Mesenteric fat pad (tissue), 1 donor: ENCODE data around the gene PRDM2. TPM values are rescaled to one million over a fixed set of nuclear protein-coding genes. Genes with fewer than 3 reads are reported as not detected.

ENCODE experiments used
- DNase-seq: peaks from one replicate; pipeline ENCODE4 v3.0.0-alpha.2; 2020; ENCODE audit warnings: low spot score
- total RNA-seq: library from RNA; stranded (reverse); fragmentation: NEBNext Ultra II Directional; extraction: Animal tissue kit (Norgen Biotek cat#: 25700); gene quantifications from one replicate; pipeline ENCODE4 v1.2.1, GENCODE V29; 2021
- donor health status: DM: yes; HTN: yes; CAD: no.

Gene PRDM2
- total RNA-seq, 1 donor from 2014 or later, result 38.1 TPM

DNA sequence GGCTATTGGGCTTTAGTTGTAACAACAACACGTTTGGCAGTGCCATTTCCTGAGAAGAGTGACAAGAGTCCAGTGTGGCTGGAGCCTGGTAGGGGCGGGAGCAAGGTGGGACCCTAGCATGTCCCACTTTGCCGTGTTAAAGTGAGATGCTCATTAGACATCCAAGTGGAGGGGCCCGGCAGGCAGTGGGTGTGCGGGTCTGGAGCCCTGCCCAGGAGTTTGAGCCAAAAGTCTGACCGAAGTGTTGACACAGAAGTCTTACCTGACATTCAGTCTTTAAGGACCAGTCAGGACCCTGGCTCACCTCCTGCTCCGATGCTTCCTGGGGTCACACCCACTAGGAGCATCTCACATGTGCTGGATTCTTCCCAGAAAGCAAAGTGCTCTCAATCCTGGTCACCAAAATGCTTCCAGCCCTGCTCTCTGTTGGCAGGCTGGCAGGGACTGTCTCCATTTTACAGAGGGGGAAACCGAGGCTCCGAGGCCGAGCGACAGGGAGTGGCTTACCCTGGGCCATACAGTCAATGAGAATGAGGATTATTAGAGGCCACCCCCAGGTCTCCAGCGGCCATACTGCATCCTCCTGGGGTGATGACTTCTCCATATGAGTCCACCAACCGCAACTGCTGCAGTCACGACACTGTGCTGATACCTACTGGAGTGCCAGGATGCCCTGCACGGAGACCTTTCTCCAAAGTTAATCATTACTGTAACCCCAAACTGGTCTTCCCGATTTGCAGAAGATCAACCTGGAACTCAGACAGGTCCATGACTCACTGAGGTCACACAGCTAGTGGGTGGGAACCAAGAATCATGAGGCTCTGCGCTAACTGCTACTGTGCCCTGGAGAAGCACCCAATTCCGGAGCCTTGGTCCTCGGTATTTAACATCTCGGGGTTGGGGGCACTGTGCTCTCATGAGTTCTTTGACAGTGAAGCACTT lies 112.7 kb downstream of the PRDM2 start:
- no peak for DNase-seq

DNA sequence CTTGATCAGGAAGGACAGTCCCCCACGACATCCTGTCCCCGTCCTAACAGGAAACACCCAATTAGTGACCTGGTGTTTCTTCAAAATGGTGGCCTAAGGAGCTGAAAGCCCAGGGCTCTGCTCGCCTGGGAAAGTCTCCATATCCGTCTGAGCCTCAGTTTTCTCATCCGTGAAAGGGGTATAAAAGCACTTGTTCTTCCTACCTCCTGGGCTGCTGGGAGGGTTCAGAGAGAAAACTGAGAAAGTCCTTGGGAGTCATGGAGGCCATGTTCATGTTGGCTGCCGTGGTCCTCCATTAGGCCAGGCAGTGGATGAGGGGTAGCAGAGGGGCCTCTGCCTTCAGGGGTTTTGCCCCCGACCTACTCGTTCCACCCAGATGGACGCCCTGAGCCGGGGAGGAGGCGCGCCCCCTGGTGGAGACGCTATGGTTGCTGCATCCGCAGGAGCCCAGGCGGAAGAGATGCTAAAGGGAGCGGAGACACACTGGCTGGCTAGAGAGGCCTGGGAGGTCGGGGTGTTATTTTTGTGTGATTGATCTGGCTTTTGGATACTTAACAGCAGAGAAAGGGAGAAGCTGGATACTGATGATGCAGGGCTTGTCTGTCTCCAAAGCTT lies 113.5 kb downstream of the PRDM2 start:
- DNase-seq, result no peak

DNA sequence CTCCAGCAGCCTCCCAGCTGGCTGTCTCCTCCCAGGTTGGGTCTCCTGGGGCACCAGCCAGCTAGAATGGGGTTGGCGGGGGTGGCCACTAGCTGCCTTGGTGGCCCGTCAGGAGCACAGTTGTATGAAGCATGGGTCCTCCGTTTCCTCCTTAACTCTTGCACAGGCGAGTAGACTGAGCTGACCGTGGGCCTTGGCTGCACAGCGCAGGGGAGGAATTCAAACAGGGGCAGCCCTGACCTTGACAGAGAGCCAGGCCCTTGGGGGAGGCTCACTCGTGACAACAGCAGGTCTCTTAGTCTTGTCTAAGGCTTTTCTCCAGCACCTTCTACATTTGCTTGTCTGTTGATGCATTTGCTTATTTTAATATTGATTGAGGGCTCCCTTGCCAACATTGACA lies 114.1 kb downstream of the PRDM2 start:
- DNase-seq, result no peak

DNA sequence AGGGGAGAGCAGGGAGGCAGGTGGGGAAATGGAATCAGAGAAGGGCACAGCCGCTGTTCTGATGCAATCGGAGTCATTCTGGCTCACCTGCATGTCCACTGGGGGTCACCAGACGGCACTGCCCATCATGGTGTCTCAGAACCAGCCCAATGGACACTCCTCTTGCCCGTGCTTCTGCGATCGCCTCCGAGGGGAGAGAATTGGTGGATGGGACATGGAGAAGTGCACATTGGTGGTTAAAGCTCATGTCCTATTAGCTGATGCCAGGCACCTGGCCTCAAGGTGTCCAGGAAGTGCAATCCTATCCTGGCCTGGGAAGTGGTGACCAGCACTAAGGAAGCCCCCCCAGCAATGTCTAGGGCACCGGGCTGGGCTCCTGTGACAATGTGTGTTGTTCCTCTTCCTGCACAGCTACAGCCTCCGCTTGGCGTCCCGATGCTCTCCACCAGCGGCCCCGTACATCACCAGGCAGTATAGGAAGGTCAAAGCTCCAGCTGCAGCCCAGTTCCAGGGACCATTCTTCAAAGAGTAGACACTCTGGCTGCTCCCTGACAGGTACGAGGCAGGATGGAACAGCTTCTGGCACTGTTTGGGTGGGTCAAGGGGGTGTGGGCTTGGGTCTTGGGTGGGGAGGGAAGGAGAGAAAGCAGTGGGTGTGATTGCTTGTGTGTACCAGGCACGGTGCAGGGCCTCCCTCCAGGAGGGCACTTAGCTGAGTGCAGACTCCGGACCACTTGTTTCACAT lies 116.2 kb downstream of the PRDM2 start:
- peak; percentile 59 for DNase-seq

DNA sequence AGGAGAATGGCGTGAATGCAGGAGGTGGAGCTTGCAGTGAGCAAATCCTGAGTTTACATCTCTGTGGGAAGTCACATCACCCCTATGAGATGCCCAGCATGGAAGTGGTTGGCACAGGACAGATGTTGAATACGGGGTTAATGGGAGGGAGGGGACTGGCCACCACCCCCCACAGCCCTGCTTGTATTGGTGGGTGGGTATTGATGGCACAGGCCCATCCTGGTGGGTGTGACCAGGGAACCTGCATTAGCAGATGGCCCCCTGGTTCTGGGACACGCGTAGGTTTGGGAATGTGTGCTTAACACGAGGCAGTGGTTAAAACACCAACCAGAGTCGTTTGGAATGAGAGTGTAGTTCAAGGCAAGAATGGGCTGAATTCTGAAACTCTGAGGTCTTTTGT lies 117.9 kb downstream of the PRDM2 start:
- DNase-seq, result no peak

DNA sequence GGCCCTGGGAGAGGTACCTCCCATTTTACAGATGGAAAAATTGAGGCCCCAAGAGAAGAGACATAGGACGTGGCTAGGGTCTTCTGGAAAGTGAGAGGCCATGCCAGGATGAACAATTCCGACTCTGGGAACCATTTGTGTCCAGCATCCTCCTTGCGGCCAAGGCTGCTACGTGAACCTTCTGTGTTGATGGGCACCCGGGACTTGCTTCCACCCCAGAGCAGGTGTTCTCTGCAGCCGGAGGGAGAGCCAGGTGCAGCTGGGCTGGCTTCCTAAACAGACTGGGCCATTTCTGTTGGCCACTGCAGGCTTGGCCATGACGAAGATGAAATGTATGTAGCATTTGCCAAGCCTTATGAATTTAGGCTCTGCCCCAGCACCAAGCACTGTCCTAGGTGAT lies 118.9 kb downstream of the PRDM2 start:
- DNase-seq, result peak; percentile 72

GRCh38 chr1:13819642-13820041 lies 119.7 kb downstream of the PRDM2 start:
- peak; percentile 11 for DNase-seq

DNA sequence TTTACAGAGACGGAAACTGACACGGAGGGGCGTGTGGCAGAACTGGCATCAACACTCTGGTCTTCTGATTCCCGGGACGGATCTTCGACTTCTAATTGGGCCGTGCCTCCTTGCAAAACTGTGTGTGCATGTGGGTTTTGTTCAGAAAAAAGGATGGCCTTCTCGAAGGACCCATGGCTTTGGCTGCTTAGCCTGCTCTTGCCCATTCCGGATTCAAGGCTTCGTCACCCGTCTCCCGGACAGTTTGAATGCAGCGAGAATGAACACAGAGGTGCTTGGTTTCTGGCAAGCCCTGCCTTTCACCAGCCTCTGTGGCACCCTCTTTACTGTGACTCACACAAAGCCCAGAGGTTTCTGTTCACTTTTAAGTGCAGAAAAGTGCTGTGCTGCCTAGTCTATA lies 120.1 kb downstream of the PRDM2 start:
- peak; percentile 51 for DNase-seq

- peak; percentile 60 for DNase-seq
Measured at GRCh38 chr1:13820456-13820855, 120.5 kb downstream of the PRDM2 start.

GRCh38 chr1:13823126-13823880 lies 123.3 kb downstream of the PRDM2 start:
- peak; percentile 86 for DNase-seq

GRCh38 chr1:13823936-13824335 lies 123.9 kb downstream of the PRDM2 start:
- peak; percentile 47 for DNase-seq

DNA sequence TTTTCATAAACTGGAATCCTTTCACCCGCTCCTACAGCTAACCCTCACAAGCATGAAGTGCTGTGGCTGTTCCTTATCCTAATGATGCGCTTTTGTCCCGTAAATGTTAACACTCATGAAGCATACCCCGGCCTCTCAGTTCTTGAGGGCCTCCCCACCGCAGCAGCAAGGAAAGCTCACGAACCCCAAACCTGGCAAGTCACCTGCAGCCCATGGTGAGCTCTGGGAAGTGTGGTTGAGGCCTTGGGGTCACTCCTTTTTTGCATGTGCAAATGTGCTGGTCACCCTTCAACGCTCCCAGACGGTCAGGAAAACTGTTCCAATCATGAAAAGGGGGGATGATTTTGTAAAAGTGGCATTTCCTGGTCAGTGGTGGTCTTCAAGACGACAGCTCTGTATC lies 124.6 kb downstream of the PRDM2 start:
- DNase-seq, result peak; percentile 75

DNA sequence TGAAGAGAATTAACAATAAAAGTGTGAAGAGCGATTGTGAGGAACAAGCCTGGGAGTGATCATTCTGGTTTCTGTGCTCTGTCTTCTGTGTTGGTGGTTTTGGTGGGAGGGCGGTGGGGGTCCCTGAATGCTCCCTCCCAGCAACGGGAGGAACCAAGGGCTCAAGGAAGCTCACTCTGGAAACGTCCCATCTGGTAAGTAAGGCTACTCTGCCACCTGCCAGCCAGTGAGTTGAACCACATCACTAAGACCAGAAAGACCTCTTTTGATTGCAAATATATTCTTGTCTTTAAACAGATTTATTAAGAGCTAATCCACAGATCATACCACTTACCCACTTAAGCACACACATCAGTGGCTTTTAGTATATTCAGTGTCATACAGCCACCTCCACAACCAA lies 125.0 kb downstream of the PRDM2 start:
- DNase-seq, result no peak

DNA sequence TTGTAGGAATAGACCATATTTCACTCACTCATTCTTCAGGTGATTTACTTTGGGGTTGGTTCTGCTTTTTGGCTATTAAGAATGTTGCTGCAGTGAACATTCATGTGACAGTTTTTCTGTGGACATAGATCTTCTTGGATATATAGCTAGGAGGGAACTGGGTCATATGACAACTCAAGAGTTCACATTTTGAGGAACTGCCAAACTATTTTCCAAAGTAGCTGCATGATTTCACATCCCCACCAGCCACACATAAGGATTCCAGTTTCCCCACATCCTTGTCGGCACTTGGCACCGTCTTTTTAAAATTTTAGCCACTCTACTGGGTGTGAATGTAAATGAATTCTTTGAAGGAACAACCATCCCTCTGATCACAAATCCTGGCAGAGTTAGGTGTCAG lies 126.0 kb downstream of the PRDM2 start:
- DNase-seq, result no peak

DNA sequence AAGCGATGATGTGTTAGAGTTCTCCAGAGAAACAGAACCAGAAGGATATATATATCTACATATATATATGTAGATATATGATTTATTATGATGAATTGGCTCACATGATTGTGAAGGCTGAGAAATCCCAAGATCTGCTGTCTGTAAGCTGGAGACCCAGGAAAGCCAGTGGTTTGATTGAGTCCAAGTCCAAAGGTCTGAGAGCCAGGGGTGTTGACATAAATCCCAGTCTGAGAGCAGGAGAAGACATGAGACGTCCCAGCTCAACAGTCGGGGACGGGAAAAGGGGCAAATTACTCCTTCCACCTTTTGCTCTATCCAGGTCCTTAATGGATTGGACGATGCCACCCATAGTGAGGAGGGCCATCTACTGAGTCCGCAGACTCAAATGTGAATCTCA lies 126.6 kb downstream of the PRDM2 start:
- DNase-seq, result no peak

- peak; percentile 81 for DNase-seq
Measured at GRCh38 chr1:13828454-13829151, 128.6 kb downstream of the PRDM2 start.

GRCh38 chr1:13829152-13829769 lies 129.3 kb downstream of the PRDM2 start:
- DNase-seq, result no peak

DNA sequence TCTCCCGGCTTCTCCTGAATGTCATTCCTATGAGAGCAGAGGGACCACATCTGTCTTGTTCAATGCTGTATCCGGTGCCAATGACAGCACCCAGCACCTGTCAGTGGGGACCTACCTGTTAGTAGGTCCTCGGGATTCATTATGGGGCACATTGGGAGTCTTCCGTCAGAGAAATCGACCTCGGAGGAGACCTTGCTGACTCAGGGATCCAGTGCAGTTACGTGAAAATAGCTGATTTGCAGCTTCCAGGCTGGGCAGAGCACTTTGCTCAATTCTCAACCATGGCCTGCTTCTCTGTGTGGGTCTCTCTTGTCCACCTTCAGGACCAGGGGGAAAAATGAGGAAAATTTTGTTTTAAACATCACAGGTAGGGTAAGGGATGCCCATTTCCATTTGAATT lies 130.2 kb downstream of the PRDM2 start:
- no peak for DNase-seq

DNA sequence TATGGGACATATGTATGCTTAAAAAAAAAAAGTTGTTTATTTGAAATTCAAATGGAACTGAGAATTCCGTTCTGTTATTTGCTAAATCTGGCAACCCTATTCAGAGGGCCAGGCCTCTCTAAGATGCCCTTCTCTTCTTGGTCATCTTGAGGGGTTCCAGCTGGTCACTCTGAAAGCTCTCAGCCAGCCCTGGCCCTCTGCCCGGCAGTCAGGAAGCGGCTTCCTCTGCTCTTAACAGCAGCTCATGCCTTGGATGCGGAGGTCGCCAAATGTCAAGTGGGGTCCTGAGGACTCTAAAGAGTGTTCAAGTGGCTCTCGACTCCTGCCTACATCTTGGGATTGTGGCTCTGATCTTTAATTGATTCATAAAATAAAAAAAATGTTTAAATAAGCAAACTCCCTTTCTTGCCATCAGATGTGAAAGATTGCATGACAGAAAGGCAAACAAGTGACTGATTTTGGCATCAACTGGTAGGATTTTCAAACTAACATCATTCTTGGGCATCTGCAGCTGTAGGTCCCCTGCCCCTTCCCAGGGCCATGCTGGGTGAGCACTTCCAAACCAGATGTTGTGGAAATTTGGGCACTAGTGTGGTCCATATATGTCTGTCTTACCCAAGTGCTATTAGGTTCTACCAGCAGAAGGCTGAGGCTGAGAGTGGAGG lies 130.8 kb downstream of the PRDM2 start:
- no peak for DNase-seq

- no peak for DNase-seq
Measured at GRCh38 chr1:13832100-13832499, 132.1 kb downstream of the PRDM2 start.
